GM21526 (cell line): Measurements from ENCODE around the gene C3orf22.

Experiments used
- ATAC-seq: cut with Tn5 transposase; IDR thresholded peaks from one replicate; pipeline ENCODE4 v1.9.1; 2021; ENCODE audit warnings: moderate library complexity; ENCODE audit not compliant: unreplicated experiment, low FRiP score

C3orf22 gene

GRCh38 chr3:126528800-126529541 is 29.8 kb downstream of the C3orf22 start:
- ATAC-seq, result no peak

GRCh38 chr3:126528419-126528799 is 30.3 kb downstream of the C3orf22 start:
- no peak for ATAC-seq

GRCh38 chr3:126527455-126528211 is 31.1 kb downstream of the C3orf22 start:
- ATAC-seq, result no peak

GRCh38 chr3:126527006-126527405 is 31.7 kb downstream of the C3orf22 start:
- ATAC-seq, result no peak

- ATAC-seq, result no peak
These were observed 32.1 kb downstream of the C3orf22 start for GRCh38 chr3:126526668-126527005.

- no peak for ATAC-seq
These were observed 32.7 kb downstream of the C3orf22 start for GRCh38 chr3:126525853-126526667.

GRCh38 chr3:126525091-126525852 is 33.5 kb downstream of the C3orf22 start:
- ATAC-seq, result no peak

GRCh38 chr3:126524429-126524988 is 34.2 kb downstream of the C3orf22 start:
- ATAC-seq, result no peak

- no peak for ATAC-seq
These were observed 34.8 kb downstream of the C3orf22 start, which contains the start of gene CHST13 for GRCh38 chr3:126523745-126524428. TSS of gene CHST13 (plus strand) at chr3:126524155. CDS start at chr3:126524333, 178 bp downstream.

- no peak for ATAC-seq
These were observed 36.4 kb downstream of the C3orf22 start for GRCh38 chr3:126522363-126522788.

GRCh38 chr3:126521122-126521891 is 37.4 kb downstream of the C3orf22 start:
- no peak for ATAC-seq

GRCh38 chr3:126519506-126520455 is 39.0 kb downstream of the C3orf22 start:
- ATAC-seq, result no peak

- no peak for ATAC-seq
These were observed 40.0 kb downstream of the C3orf22 start for GRCh38 chr3:126518779-126519177.

GRCh38 chr3:126517986-126518778 is 40.5 kb downstream of the C3orf22 start:
- no peak for ATAC-seq

- no peak for ATAC-seq
These were observed 41.3 kb downstream of the C3orf22 start, which contains the start of gene UROC1 for GRCh38 chr3:126517291-126517951. TSS of gene UROC1 (minus strand) at chr3:126517773. CDS start at chr3:126517719, 54 bp downstream.

GRCh38 chr3:126516936-126517290 is 41.8 kb downstream of the C3orf22 start:
- ATAC-seq, result no peak
